ENCODE data around the gene ADAD1. TPM values are rescaled to one million over a fixed set of nuclear protein-coding genes. Genes with fewer than 3 reads are reported as not detected.

The ADAD1 gene
- total RNA-seq, 3 donors from 2014 or later = not detected

DNA sequence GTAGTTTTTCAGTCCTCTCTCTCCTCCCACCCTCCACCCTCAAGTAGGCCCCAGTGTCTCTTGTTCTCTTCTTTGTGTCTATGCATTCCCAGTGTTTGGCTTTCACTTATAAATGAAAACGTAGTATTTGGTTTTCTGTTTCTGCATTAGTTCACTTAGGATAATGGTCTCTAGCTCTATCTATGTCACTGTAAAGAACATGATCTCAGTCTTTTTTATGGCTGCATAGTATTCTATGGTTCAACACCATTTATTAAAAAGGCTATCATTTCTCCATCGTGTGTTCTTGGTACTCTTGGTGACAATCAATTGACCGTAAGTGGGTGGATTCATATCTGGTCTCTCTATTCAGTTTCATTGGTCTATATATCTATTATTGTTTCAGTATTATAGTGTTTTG, 96.4 kb downstream of the ADAD1 start:
- Histone ChIP-seq H3K27me3 (no peaks in the 10 kb centered on the region), H3K4me1 (no peaks in the 10 kb centered on the region), H3K9me3 (peaks cover 0 to 14% of the 10 kb centered on the region in 2 donors), H3K27ac (no peak overlapping the region), H3K4me3 (no peak overlapping the region), H3K36me3 (no peaks in the 10 kb centered on the region)
- no peak for TF ChIP-seq CTCF (IDR thresholded peaks at IDR 0.05)
- no peak for TF ChIP-seq POLR2AphosphoS5 (IDR thresholded peaks at IDR 0.05)
- no peak for TF ChIP-seq POLR2A (IDR thresholded peaks at IDR 0.05)
- DNase-seq (ENCODE audit: low spot score in 2 of 2) = no peak
- intact Hi-C loops (cut with DNase I; ENCODE audit: low total_unique reads) = no loop called here

- Histone ChIP-seq H3K4me3 (no peak overlapping the region), H3K27ac (no peak overlapping the region), H3K36me3 (no peaks in the 10 kb centered on the region), H3K9me3 (peaks cover 0 to 14% of the 10 kb centered on the region in 2 donors), H3K4me1 (no peaks in the 10 kb centered on the region), H3K27me3 (no peaks in the 10 kb centered on the region)
- TF ChIP-seq CTCF (IDR thresholded peaks at IDR 0.05) (no peak), POLR2AphosphoS5 (IDR thresholded peaks at IDR 0.05) (no peak), POLR2A (IDR thresholded peaks at IDR 0.05) (no peak)
- DNase-seq (ENCODE audit: low spot score in 2 of 2) = no peak
- intact Hi-C loops (cut with DNase I; ENCODE audit: low total_unique reads) = no loop called here
Measured at GRCh38 chr4:122476126-122476525, 97.3 kb downstream of the ADAD1 start.

GRCh38 chr4:122476745-122477144, 97.9 kb downstream of the ADAD1 start:
- TF ChIP-seq POLR2AphosphoS5 (IDR thresholded peaks at IDR 0.05) (no peak), CTCF (IDR thresholded peaks at IDR 0.05) (no peak), POLR2A (IDR thresholded peaks at IDR 0.05) (no peak)
- DNase-seq (ENCODE audit: low spot score in 2 of 2) = no peak

More at GRCh38 chr4:122476745-122477144, 97.9 kb downstream of the ADAD1 start:
- no peaks in the 10 kb centered on the region for H3K36me3 ChIP-seq
- intact Hi-C loops (cut with DNase I; ENCODE audit: low total_unique reads) = no loop called here
- H3K4me3 ChIP-seq = no peak overlapping the region
- no peak overlapping the region for H3K27ac ChIP-seq
- no peaks in the 10 kb centered on the region for H3K4me1 ChIP-seq
- H3K9me3 ChIP-seq = peaks cover 0 to 14% of the 10 kb centered on the region in 2 donors
- no peaks in the 10 kb centered on the region for H3K27me3 ChIP-seq

Other genes starting within 250 kb of the ADAD1 start
- gene BLTP1, start 226.7 kb upstream of the ADAD1 start, total RNA-seq = 100 to 1,000 TPM; 134 to 193 (median 160) TPM
- under 1 TPM in 1 of 3 donors, not detected in 2; 0.48 TPM for gene IL2, start 77.7 kb downstream of the ADAD1 start, total RNA-seq
- gene IL21, start 242.1 kb downstream of the ADAD1 start, total RNA-seq = not detected